HG03575 (cell line): Measurements from ENCODE around the gene ZNF609.

ENCODE experiments used
- ATAC-seq: cut with Tn5 transposase; IDR thresholded peaks from one replicate; pipeline ENCODE4 v1.9.1; 2021; ENCODE audit not compliant: unreplicated experiment, insufficient number of reproducible peaks, low FRiP score; ENCODE audit errors: extremely low read depth

ZNF609 gene

GRCh38 chr15:64699751-64700388, 239.5 kb downstream of the ZNF609 start:
- ATAC-seq: no peak

- no peak for ATAC-seq
These were observed 240.7 kb downstream of the ZNF609 start for GRCh38 chr15:64701051-64701450.

DNA sequence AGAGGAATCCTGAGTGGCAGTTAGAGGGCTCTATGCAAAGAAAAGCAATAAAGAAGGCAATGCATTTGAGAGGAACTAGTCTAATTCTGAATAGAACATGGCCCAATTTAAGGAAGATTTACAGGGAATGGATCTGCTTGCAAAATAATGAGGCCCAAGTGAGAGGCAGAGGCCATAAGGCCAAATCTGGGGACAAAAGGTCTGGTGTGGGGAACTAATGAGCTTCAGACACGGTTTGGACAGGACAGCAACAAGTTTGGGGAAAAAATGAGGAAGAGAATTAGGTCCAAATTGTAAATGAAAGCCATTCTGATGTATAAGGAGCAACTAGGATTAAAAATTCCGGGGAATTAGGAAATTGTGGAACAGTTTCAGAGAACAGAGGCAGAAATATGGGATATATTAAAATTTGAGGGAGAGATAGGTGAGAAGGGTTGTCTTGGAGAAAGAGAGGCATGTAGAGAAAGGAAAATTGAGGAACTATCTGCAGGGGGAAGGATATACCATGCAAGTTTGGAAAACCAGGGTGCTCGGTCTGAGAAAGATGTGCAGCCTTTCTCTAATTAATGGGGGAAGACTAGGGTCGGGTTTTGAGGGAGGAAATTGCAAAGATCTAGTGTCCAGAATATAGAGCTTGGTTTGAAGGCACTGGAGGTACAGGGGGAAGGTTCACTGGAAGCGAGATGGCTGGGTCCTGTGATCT, 241.3 kb downstream of the ZNF609 start:
- no peak for ATAC-seq

GRCh38 chr15:64702816-64703631, 242.6 kb downstream of the ZNF609 start:
- no peak for ATAC-seq

DNA sequence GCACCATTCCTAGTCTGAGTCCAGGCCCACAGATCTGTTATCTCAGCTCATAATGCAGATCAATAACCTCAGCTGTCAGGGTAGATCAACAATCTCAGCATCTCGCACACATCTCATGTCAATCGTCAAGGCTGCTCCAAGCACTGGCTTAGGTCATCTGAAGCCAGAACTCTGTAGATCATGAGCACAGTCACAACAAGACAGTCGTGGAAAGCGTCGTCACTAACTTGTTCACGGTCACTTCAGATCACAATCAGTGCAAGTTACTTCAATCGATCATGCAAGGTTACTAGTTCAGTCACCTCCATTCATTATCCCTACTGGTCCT, 243.2 kb downstream of the ZNF609 start:
- ATAC-seq: no peak

GRCh38 chr15:64705006-64705405, 244.6 kb downstream of the ZNF609 start:
- ATAC-seq: no peak

DNA sequence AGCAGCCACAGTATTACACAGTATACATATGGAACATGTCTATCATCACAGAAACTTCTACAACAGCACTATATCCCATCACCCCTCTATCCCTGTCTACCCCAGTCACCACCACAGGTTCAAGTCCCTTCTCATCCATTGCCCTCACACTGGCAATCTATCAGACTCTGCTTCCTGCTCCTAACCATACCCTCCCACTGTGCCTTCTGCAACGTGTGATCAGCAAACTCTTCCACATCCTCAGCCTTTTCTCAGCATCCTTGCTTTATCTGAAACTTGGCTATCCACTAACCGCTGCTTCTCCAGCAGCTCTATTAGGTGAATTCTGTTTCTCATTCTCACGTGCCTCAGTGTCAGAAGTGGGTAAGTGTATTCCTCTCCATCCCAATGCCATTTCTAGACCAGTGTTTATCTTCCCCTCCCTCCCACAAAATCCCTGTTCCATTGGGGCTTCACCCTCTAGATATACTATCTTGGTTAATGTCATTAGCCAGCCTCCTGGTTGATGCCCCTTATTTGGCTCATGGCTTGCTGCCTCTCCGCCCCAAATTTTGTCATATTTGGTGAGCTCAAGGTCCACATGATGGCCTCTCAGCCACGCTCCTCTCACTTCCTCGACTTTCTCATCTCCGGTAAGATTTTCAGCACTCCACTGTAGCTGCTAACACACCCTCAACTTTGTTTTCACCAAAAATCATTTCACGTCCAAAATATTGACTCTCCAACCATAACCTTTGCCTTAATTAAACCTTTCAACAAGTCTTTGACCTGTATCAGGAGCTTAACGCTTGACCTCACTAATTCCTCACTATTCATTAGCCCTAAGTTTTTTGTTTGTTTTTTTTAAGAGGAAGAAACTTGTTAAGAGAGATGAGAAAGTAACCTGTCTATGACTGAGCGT, 245.9 kb downstream of the ZNF609 start:
- ATAC-seq: no peak

DNA sequence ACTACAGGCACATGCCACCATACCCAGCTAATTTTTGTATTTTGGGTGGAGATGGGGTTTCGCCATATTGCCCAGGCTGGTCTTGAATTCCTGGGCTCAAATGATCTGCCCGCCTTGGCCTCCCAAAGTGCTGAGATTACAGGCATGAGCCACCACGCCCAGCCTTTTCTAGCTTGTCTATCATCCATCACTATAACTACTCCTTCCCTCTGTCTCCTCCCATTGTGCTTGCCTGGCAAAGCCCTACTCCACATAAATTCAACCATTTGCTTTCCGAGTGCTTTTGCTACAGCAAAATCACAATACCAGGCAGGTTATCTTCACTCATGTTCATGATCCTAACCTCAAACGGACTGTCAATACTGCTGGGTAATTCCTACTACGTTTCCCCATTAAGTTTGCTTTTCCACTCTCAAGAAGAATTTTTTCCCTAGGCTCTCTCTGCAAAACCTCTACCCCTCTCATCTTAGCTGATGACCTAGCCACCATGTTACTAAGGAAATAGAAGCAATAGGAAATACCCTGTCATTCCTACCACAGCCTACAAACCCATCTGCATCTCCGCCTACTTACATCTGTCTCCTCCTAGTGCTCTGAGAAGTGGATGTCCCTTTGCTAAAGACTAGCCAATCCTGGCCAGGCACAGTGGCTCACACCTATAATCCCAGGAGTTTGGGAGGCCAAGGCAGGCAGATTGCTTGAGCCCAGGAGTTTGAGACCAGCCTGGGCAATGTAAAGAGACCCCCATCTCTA, 250.5 kb downstream of the ZNF609 start:
- no peak for ATAC-seq

DNA sequence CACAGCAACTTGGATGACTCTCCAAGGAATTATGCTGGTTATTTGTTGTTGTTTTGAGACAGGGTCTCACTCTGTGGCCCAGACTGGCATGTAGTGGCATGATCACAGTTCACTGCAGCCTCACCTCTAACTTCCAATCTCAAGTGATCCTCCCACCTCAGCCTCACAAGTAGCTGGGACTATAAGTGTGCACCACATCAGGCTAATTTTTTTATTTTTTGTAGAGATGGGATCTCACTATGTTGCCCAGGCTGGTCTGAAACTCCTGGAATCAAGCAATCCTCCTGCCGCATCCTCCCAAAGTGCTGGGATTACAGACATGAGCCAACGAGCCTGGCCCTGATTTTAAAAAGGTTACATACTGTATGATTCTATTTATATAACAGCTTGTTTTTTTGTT, 252.0 kb downstream of the ZNF609 start:
- no peak for ATAC-seq

DNA sequence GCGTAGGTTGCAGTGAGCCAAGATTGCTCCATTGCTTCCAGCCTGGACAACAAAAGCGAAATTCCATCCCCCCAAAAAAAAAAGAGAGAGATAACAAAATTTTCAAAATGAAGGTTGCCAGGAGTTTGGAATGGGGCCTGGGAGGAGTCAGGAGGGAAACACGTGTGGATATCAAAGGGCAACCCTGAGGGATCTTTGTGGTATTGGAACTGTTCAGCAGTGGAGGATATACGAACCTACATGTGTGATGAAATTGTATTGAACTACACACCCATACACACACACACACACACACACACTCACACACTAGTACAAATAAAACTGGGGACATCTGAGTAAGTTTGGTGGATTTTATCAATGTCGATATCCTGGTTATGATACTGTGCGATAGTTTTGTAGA, 253.2 kb downstream of the ZNF609 start:
- no peak for ATAC-seq

DNA sequence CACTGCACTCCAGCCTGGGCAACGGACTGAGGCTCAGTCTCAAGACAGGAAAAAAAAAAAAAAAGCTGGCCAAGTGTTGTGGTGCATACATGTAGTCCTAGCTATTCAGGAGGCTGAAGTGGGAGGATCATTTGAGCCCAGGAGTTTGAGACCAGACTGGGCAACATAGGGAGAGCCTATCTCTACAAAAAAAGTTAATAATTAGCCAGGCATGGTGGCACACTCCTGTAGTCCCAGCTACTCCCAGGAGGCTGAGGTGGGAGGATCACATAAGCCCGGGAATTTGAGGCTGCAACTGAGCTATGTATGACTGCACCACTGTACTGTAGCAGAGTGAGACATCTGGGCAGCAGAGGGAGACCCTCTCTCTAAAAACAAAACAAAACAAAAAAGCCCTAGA, 256.1 kb downstream of the ZNF609 start:
- ATAC-seq: no peak

DNA sequence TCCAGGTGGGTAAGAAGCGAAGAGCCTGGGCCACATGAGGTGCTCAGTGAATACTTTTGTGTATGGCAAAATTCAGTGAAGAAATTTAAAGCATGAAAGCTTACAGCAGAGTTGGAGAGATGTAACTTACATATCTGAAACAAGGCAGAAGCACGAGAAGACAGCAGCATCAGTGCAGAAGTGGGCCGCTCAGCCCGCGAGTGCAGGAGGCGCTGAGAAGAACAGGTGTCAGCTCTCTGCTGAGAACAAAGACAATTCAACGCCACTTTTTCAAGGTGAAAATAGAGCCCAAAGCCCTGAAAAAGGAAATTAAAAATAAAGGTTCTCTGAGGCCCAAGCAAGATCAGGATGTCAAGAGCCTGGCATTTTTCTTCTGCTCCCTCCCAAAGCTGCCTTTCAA, 256.8 kb downstream of the ZNF609 start:
- ATAC-seq: no peak

DNA sequence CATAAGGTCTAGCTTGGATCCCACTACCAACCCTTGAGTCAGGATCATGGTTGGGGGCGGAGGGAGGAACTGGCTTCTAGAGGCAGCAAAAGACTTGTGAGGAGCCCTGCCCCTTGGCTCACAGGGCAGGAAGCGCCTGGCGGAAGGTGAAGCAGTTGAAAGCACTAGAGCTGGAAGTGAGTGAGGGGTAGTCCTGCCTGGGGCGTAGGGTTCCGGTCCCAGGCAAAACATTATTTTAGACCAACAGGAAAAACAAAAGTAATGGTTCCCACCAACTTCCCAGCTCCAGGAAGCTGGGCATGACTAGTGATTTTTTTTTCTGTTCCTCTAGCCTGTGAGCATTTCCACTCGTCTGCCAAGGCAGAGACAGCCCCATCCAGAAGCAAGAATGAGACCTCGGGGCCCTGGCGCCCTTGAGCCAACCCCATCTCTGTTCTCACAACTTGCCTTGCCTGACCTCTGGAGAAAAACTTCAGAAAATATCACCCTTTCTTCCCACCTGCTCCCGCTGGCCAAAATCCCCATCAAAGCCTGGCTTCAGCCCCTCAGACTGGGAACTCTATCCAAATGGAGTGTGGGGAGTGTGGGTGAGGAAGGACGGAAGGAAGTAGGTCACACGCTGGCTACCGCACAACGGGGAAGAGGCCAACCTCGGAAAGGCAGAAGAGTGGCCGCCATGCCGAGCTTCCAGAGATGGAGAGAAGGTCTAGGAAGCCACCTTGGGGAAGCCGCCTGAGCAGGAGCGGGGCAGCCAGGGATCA, 257.5 kb downstream of the ZNF609 start:
- ATAC-seq: no peak

DNA sequence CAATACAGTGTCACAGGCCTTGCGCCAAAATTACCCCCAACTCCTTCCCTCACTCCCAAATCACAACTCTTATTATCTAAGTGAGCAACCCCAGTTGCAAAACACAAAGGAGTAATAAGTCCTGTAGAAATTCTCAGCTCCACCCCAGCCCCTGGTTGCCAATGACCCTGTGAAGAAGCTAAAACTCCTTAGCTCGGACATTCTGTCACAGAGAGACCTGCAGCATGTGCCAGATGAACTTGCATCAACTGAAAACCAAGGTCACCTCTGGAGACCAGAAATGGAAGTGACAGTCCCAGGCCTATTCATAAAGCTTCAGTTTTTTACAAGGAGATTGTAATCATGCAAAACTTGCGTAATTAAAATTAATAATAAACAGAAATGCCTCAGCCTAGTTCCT, 259.8 kb downstream of the ZNF609 start:
- no peak for ATAC-seq

GRCh38 chr15:64730151-64730550, 269.8 kb downstream of the ZNF609 start:
- no peak for ATAC-seq

DNA sequence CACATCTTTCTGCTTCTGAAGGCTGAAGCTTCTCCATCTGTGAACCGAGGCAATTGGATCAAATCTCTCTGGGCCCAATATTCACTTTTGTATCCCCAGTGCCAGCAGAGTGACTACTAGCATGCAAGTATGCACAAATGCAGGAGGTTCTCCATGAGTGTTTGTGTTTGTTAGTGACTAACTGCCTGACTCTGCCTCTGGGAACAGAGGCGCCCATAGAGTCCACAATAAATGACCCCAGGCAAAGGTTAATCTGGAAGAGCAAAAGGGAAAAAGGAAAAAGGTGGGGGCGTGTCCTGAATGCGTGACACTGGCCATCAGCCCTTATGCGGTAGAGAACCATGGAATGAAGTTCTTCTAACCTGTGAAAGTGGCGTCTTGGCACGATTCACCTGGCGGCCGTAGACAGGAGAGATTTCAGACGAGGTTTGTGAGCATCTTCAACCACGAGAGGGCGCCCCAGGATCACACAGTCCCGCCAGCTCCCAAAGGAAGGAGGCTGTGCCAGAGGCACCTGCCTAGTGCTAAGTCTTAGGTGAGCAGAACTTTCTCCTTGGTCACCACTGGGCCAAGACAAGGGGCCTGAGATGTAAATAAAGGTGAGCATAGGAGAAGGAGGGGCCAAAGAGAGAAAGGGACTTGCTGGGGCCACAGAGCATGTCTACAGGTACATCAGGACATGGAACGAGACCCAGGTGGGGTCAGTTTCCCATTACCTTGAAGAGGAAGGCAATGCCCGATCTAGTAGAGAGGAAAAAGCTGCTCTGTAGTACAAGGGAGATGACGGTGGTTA, 270.8 kb downstream of the ZNF609 start:
- ATAC-seq: no peak

- ATAC-seq: no peak
These were observed 271.4 kb downstream of the ZNF609 start for GRCh38 chr15:64731805-64732151.
